GM12878 (cell line): ENCODE results near the gene RALGPS1. TPM values are rescaled to one million over a fixed set of nuclear protein-coding genes. Genes with fewer than 3 reads are reported as not detected.

ENCODE experiments used
- ATAC-seq: fragments of 200-7000 bp; cut with Tn5 transposase; 3 replicates; pipeline ENCODE4 v1.9.1; 2020; ENCODE audit warnings: mild to moderate bottlenecking, moderate library complexity
- BruUV-seq: library from RNA; stranded (reverse); fragments of 400-500 nt; replicated peaks from 2 replicates; lab custom pipeline; 2021; lab: Mats Ljungman, UMichigan
- CTCF ChIA-PET: fragments of 300-600 bp; sonication (Branson Sonifier 250); formaldehyde crosslinking; extraction: SDS; loops from one replicate; lab custom pipeline; 2021; ENCODE audit warnings: inconsistent platforms; lab: Yijun Ruan, JAX
- POLR2A ChIA-PET: fragments of 350-600 bp; formaldehyde crosslinking; extraction: SDS; loops from one replicate; lab custom pipeline; 2021; ENCODE audit warnings: inconsistent platforms; lab: Charles Lee
- RAD21 ChIA-PET: fragments of 300-600 bp; sonication (Branson Sonifier 250); formaldehyde crosslinking; loops from one replicate; lab custom pipeline; 2023; ENCODE audit warnings: antibody characterized with exemption; ENCODE audit not compliant: unreplicated experiment; lab: Charles Lee
- SMC1A ChIA-PET: fragments of 300-600 bp; sonication (Branson Sonifier 250); formaldehyde crosslinking; loops from one replicate; lab custom pipeline; 2023; ENCODE audit not compliant: unreplicated experiment, uncharacterized antibody; lab: Charles Lee
- DNase-seq: peaks from one replicate; pipeline ENCODE4 v3.0.0-alpha.2; 2011; ENCODE audit warnings: low read depth, low spot score
- FAIRE-seq: peaks from 3 replicates; lab custom pipeline; 2011; peaks lifted over from hg19 to GRCh38; lab: Jason Lieb, UNC
- H2AFZ ChIP-seq: 2 replicates; pipeline ENCODE4 v1.6.0; 2011; ENCODE audit warnings: low read depth, low read length, control low read depth; ENCODE audit not compliant: control insufficient read depth
- H3K27ac ChIP-seq: 2 replicates; pipeline ENCODE4 v1.5.1; 2011; ENCODE audit warnings: control low read depth; ENCODE audit not compliant: control insufficient read depth, insufficient read depth
- H3K27me3 ChIP-seq, 2 experiments: replicated peaks in 1 of 2; 2 replicates each; pipeline versions ENCODE4 v1.6.0 to v1.6.1; 2011; ENCODE audit warnings: low read length in 1 of 2; ENCODE audit not compliant: control insufficient read depth in 2 of 2, insufficient read depth in 2 of 2
- H3K36me3 ChIP-seq, 2 experiments: 2 replicates each; pipeline ENCODE4 v1.5.1; 2011; ENCODE audit warnings: low read length in 1 of 2; ENCODE audit not compliant: control insufficient read depth in 2 of 2, insufficient read depth in 2 of 2
- H3K4me1 ChIP-seq: 2 replicates; pipeline ENCODE4 v1.6.1; 2011; ENCODE audit warnings: mild to moderate bottlenecking, low read length, moderate library complexity, mixed read lengths; ENCODE audit not compliant: control insufficient read depth, insufficient read depth
- H3K4me2 ChIP-seq: 2 replicates; pipeline ENCODE4 v1.6.0; 2011; ENCODE audit warnings: control low read depth; ENCODE audit not compliant: control insufficient read depth, insufficient read depth
- H3K4me3 ChIP-seq: fragments of 200-600 bp; sonication (generic); 2 replicates; pipeline ENCODE4 v1.5.1; 2016
- H3K79me2 ChIP-seq: 2 replicates; pipeline ENCODE4 v1.6.0; 2011; ENCODE audit warnings: low read length; ENCODE audit not compliant: control insufficient read depth, insufficient read depth
- H3K9ac ChIP-seq: 2 replicates; pipeline ENCODE4 v1.8.0; 2011; ENCODE audit warnings: low read length, control low read depth, mixed read lengths; ENCODE audit not compliant: control insufficient read depth, insufficient read depth
- H3K9me3 ChIP-seq: replicated peaks from 3 replicates; pipeline ENCODE4 v1.5.1; 2011; ENCODE audit warnings: mild to moderate bottlenecking, low read length; ENCODE audit not compliant: control insufficient read depth, insufficient read depth
- H4K20me1 ChIP-seq: 2 replicates; pipeline ENCODE4 v1.6.0; 2011; ENCODE audit not compliant: control insufficient read depth, insufficient read depth
- ASH2L ChIP-seq: fragments of 300-600, 200-600 bp; sonication (generic); IDR thresholded peaks from 2 replicates; pipeline ENCODE4 v1.6.1; 2017; ENCODE audit warnings: low read depth, mild to moderate bottlenecking, borderline replicate concordance
- BMI1 ChIP-seq: fragments of 450-650 bp; IDR thresholded peaks from 2 replicates; pipeline ENCODE4 v1.6.1; 2016; ENCODE audit warnings: mild to moderate bottlenecking, moderate library complexity, borderline replicate concordance
- FOXK2 ChIP-seq: fragments of 450-650 bp; IDR thresholded peaks from 2 replicates; pipeline ENCODE4 v1.6.1; 2017; ENCODE audit warnings: mild to moderate bottlenecking, moderate library complexity
- GATAD2B ChIP-seq: fragments of 450-650 bp; conservative IDR thresholded peaks from 2 replicates; pipeline ENCODE4 v1.6.1; 2017; ENCODE audit warnings: low read depth, mild to moderate bottlenecking, moderate library complexity
- SREBF2 ChIP-seq: IDR thresholded peaks from 2 replicates; pipeline ENCODE4 v1.6.1; 2012; ENCODE audit warnings: mild to moderate bottlenecking, low read length
- WGBS: methylation state at CpG from one replicate; pipeline ENCODE4 v1.1.6; 2016; ENCODE audit warnings: low lambda C conversion rate; ENCODE audit not compliant: insufficient replicate concordance, insufficient coverage; ENCODE audit errors: missing lambda C conversion rate; 5-methylcytosine and 5-hydroxymethylcytosine counted together
- in situ Hi-C: fragments of 300-500 bp; cut with MboI; formaldehyde crosslinking; loops from 9 replicates; pipeline ENCODE4 v1.14.3; 2018; ENCODE audit warnings: mixed read lengths
- intact Hi-C: fragments of 100-400 bp; cut with micrococcal nuclease; formaldehyde crosslinking; loops from one replicate; pipeline ENCODE4 v1.14.2; 2022; ENCODE audit not compliant: unreplicated experiment
- polyA plus RNA-seq, 11 experiments: library from polyadenylated mRNA; depleted of rRNA in 4 of 11; unstranded in 6 of 11; stranded (reverse) in 5 of 11; fragments of >200 nt; fragmentation: Nextera tagmentation in 4 of 11; fragmentation: Illumina TruSeq in 1 of 11; extraction: Ambion mirVana in 4 of 11; extraction: Trizol in 1 of 11; gene quantifications; 1 replicate in 1 of 11; 2 replicates in 10 of 11; pipeline versions ENCODE4 v1.2.1 to v1.2.3, GENCODE V29; 2011 to 2016; ENCODE audit warnings: inconsistent platforms in 2 of 11, missing spikeins in 2 of 11, low read depth in 1 of 11
- total RNA-seq, 4 experiments: library from RNA; depleted of rRNA in 3 of 4; stranded (reverse); fragments of >200 nt in 3 of 4; fragmentation: Illumina TruSeq in 1 of 4; extraction: Trizol in 1 of 4; gene quantifications; 2 replicates each; pipeline versions ENCODE4 v1.2.1 to v1.2.3, GENCODE V29; 2013 to 2021
- TF ChIP-seq, protein P1 (sequence below): IDR thresholded peaks from 2 replicates; pipeline ENCODE4 v1.6.1; 2012; ENCODE audit warnings: mild to moderate bottlenecking, low read depth, low read length
- TF ChIP-seq, protein P2 (sequence below): fragments of 450-650 bp; IDR thresholded peaks from 2 replicates; pipeline ENCODE4 v1.6.1; 2017; ENCODE audit warnings: mild to moderate bottlenecking, moderate library complexity

The RALGPS1 gene
- total and polyA plus RNA-seq, 10 of the 15 experiments (the other 5 are each of a cell fraction or from before 2014, with no cell fraction given) = 0.13 to 5.6 (median 2.7) TPM

DNA sequence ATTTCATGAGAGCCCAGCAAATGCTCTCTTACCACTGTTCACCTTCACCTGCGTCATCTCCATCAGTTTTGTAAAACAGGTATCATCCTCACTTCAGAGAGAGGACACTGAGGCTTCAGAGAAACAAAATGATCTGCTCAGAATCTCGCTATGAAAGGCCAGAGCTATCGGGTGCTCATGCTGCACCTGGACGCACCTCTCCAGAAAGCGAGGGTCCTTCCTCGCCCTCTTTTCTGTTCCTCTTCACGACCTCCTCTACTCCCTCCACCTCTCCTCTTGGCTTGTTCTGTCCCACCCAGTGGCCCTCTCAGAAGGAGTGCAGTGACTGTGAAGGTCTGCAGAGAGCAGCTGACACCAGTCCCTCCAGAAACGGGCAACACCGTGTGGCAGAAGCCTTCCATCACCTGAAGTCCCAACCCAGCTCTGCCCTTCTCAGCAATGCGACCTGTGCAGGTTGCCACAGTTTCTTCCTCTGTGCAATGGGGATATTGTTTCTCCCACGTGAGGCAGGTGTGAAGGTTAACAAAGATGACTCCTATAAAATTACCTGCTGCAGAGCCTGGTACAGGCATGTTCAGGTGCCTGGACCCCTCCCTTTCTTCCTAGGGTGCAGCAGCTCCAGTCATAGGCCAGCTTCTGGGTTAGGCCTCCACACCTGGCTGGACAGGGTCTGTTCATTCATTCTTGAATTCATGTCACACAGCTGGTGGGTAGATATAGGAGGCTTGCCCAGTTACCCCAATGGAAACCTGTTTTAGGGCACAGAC, 253.2 kb downstream of the RALGPS1 start:
- POLR2A ChIA-PET = interaction anchor here (1.1 to 12.4 kb wide), 7 partner anchors 12 to 182 kb away, joined by 3 to 270 read pairs (median 29); no protein-coding TSS in a partner anchor
- no peak for DNase-seq
- intact Hi-C loops (loop anchor here (1.0 to 5.0 kb wide), 4 partner anchors 50 to 202 kb away; no protein-coding TSS in a partner anchor), in situ Hi-C loops (no loop called here)
- ATAC-seq = no peak
- Histone ChIP-seq H2AFZ (peak overlapping the region; percentile 77; the same call in 1 of the 2 replicates), H3K4me1 (peaks cover 28% of the 10 kb centered on the region), H4K20me1 (no peaks in the 10 kb centered on the region), H3K27me3 (no peaks in the 10 kb centered on the region), H3K79me2 (no peaks in the 10 kb centered on the region), H3K4me2 (no peak overlapping the region), H3K4me3 (no peak overlapping the region), H3K9me3 (no peaks in the 10 kb centered on the region), H3K9ac (no peak overlapping the region), H3K36me3 (no peaks in the 10 kb centered on the region; a peak in 1 of 4 replicates), H3K27ac (peak overlapping the region; percentile 79)
- CTCF ChIA-PET = interaction anchor here (0.9 to 6.9 kb wide), 10 partner anchors 11 to 226 kb away, joined by 3 to 174 read pairs (median 21); no protein-coding TSS in a partner anchor
- FAIRE-seq = no peak
- SMC1A ChIA-PET = interaction anchor here (1.1 to 28.4 kb wide), 11 partner anchors 14 to 226 kb away, joined by 3 to 812 read pairs (median 71); no protein-coding TSS in a partner anchor
- no TSS peak for BruUV-seq
- no peak for TF ChIP-seq SREBF2
- TF ChIP-seq GATAD2B = no peak
- TF ChIP-seq, protein P1, sequence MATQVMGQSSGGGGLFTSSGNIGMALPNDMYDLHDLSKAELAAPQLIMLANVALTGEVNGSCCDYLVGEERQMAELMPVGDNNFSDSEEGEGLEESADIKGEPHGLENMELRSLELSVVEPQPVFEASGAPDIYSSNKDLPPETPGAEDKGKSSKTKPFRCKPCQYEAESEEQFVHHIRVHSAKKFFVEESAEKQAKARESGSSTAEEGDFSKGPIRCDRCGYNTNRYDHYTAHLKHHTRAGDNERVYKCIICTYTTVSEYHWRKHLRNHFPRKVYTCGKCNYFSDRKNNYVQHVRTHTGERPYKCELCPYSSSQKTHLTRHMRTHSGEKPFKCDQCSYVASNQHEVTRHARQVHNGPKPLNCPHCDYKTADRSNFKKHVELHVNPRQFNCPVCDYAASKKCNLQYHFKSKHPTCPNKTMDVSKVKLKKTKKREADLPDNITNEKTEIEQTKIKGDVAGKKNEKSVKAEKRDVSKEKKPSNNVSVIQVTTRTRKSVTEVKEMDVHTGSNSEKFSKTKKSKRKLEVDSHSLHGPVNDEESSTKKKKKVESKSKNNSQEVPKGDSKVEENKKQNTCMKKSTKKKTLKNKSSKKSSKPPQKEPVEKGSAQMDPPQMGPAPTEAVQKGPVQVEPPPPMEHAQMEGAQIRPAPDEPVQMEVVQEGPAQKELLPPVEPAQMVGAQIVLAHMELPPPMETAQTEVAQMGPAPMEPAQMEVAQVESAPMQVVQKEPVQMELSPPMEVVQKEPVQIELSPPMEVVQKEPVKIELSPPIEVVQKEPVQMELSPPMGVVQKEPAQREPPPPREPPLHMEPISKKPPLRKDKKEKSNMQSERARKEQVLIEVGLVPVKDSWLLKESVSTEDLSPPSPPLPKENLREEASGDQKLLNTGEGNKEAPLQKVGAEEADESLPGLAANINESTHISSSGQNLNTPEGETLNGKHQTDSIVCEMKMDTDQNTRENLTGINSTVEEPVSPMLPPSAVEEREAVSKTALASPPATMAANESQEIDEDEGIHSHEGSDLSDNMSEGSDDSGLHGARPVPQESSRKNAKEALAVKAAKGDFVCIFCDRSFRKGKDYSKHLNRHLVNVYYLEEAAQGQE = no peak
- TF ChIP-seq ASH2L = no peak
- TF ChIP-seq FOXK2 = no peak
- no peak for TF ChIP-seq BMI1
- TF ChIP-seq, protein P2, sequence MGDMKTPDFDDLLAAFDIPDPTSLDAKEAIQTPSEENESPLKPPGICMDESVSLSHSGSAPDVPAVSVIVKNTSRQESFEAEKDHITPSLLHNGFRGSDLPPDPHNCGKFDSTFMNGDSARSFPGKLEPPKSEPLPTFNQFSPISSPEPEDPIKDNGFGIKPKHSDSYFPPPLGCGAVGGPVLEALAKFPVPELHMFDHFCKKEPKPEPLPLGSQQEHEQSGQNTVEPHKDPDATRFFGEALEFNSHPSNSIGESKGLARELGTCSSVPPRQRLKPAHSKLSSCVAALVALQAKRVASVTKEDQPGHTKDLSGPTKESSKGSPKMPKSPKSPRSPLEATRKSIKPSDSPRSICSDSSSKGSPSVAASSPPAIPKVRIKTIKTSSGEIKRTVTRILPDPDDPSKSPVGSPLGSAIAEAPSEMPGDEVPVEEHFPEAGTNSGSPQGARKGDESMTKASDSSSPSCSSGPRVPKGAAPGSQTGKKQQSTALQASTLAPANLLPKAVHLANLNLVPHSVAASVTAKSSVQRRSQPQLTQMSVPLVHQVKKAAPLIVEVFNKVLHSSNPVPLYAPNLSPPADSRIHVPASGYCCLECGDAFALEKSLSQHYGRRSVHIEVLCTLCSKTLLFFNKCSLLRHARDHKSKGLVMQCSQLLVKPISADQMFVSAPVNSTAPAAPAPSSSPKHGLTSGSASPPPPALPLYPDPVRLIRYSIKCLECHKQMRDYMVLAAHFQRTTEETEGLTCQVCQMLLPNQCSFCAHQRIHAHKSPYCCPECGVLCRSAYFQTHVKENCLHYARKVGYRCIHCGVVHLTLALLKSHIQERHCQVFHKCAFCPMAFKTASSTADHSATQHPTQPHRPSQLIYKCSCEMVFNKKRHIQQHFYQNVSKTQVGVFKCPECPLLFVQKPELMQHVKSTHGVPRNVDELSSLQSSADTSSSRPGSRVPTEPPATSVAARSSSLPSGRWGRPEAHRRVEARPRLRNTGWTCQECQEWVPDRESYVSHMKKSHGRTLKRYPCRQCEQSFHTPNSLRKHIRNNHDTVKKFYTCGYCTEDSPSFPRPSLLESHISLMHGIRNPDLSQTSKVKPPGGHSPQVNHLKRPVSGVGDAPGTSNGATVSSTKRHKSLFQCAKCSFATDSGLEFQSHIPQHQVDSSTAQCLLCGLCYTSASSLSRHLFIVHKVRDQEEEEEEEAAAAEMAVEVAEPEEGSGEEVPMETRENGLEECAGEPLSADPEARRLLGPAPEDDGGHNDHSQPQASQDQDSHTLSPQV = peak; percentile 57; the same call in 1 of the 2 replicates
- RAD21 ChIA-PET = interaction anchor here (1.3 to 16.8 kb wide), 12 partner anchors 8 to 227 kb away, joined by 4 to 515 read pairs (median 56); no protein-coding TSS in a partner anchor
- 86% methylated on average over 11 of the region's 11 CpGs for WGBS
